PC-3 (cell line): ENCODE measurements around the gene ENG. TPM values are rescaled to one million over a fixed set of nuclear protein-coding genes. Genes with fewer than 3 reads are reported as not detected.
A peak's percentile ranks its signal among the peaks of the same experiment; 100 is the strongest.

Experiments
- ATAC-seq: fragments of 200-7000 bp; cut with Tn5 transposase; 2 replicates; pipeline ENCODE4 v1.9.1; 2020; ENCODE audit warnings: mild to moderate bottlenecking, moderate library complexity
- BruUV-seq: library from RNA; stranded (reverse); fragments of 400-500 nt; replicated peaks from 2 replicates; lab custom pipeline; 2021; lab: Mats Ljungman, UMichigan
- CTCF ChIA-PET: fragments of 300-600 bp; sonication (Branson Sonifier 250); formaldehyde crosslinking; loops from one replicate; lab custom pipeline; 2022; ENCODE audit warnings: antibody characterized with exemption; lab: Charles Lee
- POLR2A ChIA-PET: fragments of 300-600 bp; sonication (Branson Sonifier 250); formaldehyde crosslinking; loops from one replicate; lab custom pipeline; 2022; ENCODE audit warnings: antibody characterized with exemption; ENCODE audit not compliant: unreplicated experiment; lab: Charles Lee
- DNase-seq: peaks from one replicate; pipeline ENCODE4 v3.0.0-alpha.2; 2015
- H2AFZ ChIP-seq: fragments of 300-600 bp; sonication (generic); 2 replicates; pipeline ENCODE4 v1.6.0; 2016; ENCODE audit warnings: antibody characterized with exemption, low read length
- H3F3A ChIP-seq: fragments of 300-600 bp; sonication (generic); one replicate; pipeline ENCODE4 v1.6.0; 2017; ENCODE audit warnings: antibody characterized with exemption, low read length, control low read depth, mild to moderate bottlenecking; ENCODE audit not compliant: unreplicated experiment
- H3K27ac ChIP-seq: fragments of 300-600 bp; sonication (generic); 2 replicates; pipeline ENCODE4 v1.5.1; 2016; ENCODE audit warnings: mild to moderate bottlenecking, low read length
- H3K27me3 ChIP-seq: fragments of 300-600 bp; sonication (generic); 2 replicates; pipeline ENCODE4 v1.6.1; 2016; ENCODE audit warnings: low read length, mixed read lengths
- H3K36me3 ChIP-seq: fragments of 300-600 bp; sonication (generic); 2 replicates; pipeline ENCODE4 v1.6.1; 2016; ENCODE audit warnings: low read depth, mixed run types, low read length, mixed read lengths
- H3K4me1 ChIP-seq: fragments of 300-600 bp; sonication (generic); 2 replicates; pipeline ENCODE4 v1.5.1; 2016; ENCODE audit warnings: low read length; ENCODE audit not compliant: insufficient read depth
- H3K4me2 ChIP-seq: fragments of 300-600 bp; sonication (generic); 2 replicates; pipeline ENCODE4 v1.6.0; 2016; ENCODE audit warnings: low read length
- H3K4me3 ChIP-seq: fragments of 300-600 bp; sonication (generic); 2 replicates; pipeline ENCODE4 v1.5.1; 2016; ENCODE audit warnings: mild to moderate bottlenecking, low read length, mixed read lengths
- H3K79me2 ChIP-seq: fragments of 300-600 bp; sonication (generic); 2 replicates; pipeline ENCODE4 v1.6.1; 2017; ENCODE audit warnings: low read length, mixed read lengths
- H3K9ac ChIP-seq: fragments of 300-600 bp; sonication (generic); 2 replicates; pipeline ENCODE4 v1.6.0; 2016; ENCODE audit warnings: mild to moderate bottlenecking, low read length
- H3K9me2 ChIP-seq: fragments of 300-600 bp; sonication (generic); replicated peaks from 2 replicates; pipeline ENCODE4 v1.6.1; 2016; ENCODE audit warnings: mixed run types, low read length, mixed read lengths
- H3K9me3 ChIP-seq: fragments of 300-600 bp; sonication (generic); 2 replicates; pipeline ENCODE4 v1.6.1; 2016; ENCODE audit warnings: low read length, mixed read lengths
- H4K20me1 ChIP-seq: fragments of 300-600 bp; sonication (generic); 2 replicates; pipeline ENCODE4 v1.6.1; 2016; ENCODE audit warnings: low read length, mixed read lengths
- CTCF ChIP-seq: fragments of 300-600 bp; sonication (generic); conservative IDR thresholded peaks from 2 replicates; pipeline ENCODE4 v1.5.1; 2017; ENCODE audit warnings: antibody characterized with exemption, low read depth, mild to moderate bottlenecking, low read length
- EZH2 ChIP-seq: fragments of 300-600 bp; sonication (generic); IDR thresholded peaks from one replicate; pipeline ENCODE4 v1.6.1; 2017; ENCODE audit warnings: antibody characterized with exemption, mild to moderate bottlenecking, low read length; ENCODE audit not compliant: unreplicated experiment
- EZH2phosphoT487 ChIP-seq: fragments of 300-600 bp; sonication (generic); IDR thresholded peaks from 2 replicates; pipeline ENCODE4 v1.6.1; 2018; ENCODE audit warnings: mild to moderate bottlenecking, antibody characterized with exemption, low read length, borderline replicate concordance
- intact Hi-C: fragments of 100-400 bp; cut with micrococcal nuclease; formaldehyde crosslinking; loops from 2 replicates; pipeline ENCODE4 v1.9.0; 2023
- total RNA-seq: library from RNA; depleted of rRNA; stranded (reverse); fragments of >200 nt; gene quantifications from 2 replicates; pipeline ENCODE4 v1.2.3, GENCODE V29; 2014

Gene ENG
- total RNA-seq, 1 experiment from 2014 or later: 1.1 TPM

GRCh38 chr9:127771570-127772189, 82.8 kb downstream of the ENG start:
- H3F3A ChIP-seq: no peaks in the 10 kb centered on the region
- peaks cover 4% of the 10 kb centered on the region; the same call in 1 of the 2 replicates for H3K4me1 ChIP-seq
- TF ChIP-seq EZH2phosphoT487 (no peak), CTCF (no peak), EZH2 (no peak)
- no peaks in the 10 kb centered on the region for H3K79me2 ChIP-seq
- H3K9me2 ChIP-seq: no peaks in the 10 kb centered on the region
- H3K27me3 ChIP-seq: no peaks in the 10 kb centered on the region
- ATAC-seq (no peak), DNase-seq (no peak)
- BruUV-seq: no TSS peak
- H4K20me1 ChIP-seq: no peaks in the 10 kb centered on the region
- H2AFZ ChIP-seq: peak overlapping the region; percentile 82
- intact Hi-C loops: no loop called here
- H3K4me2 ChIP-seq: peak overlapping the region; percentile 91
- H3K36me3 ChIP-seq: no peaks in the 10 kb centered on the region
- POLR2A ChIA-PET: interaction anchor here (1.0 kb wide), 1 partner anchor 37 kb away, joined by 3 read pairs; the partner anchor contains the start of gene TOR2A
- no peak overlapping the region for H3K27ac ChIP-seq
- CTCF ChIA-PET: interaction anchor here (0.5 to 1.2 kb wide), 2 partner anchors 37 to 109 kb away, joined by 3 to 10 read pairs; partner anchors contain the start of gene TOR2A
- peak overlapping the region; percentile 70 for H3K4me3 ChIP-seq
- H3K9ac ChIP-seq: no peak overlapping the region
- no peaks in the 10 kb centered on the region for H3K9me3 ChIP-seq

- TF ChIP-seq EZH2phosphoT487: no peak
- no peak for TF ChIP-seq CTCF
- no peak for TF ChIP-seq EZH2
- ATAC-seq: peak; percentile 97
Measured at GRCh38 chr9:127770905-127771569, 83.4 kb downstream of the ENG start.

More at GRCh38 chr9:127770905-127771569, 83.4 kb downstream of the ENG start:
- BruUV-seq: no TSS peak
- Histone ChIP-seq H3K4me3 (peak overlapping the region; percentile 70), H3K9ac (no peak overlapping the region), H2AFZ (peak overlapping the region; percentile 76), H3K9me2 (no peaks in the 10 kb centered on the region), H3K79me2 (no peaks in the 10 kb centered on the region), H4K20me1 (no peaks in the 10 kb centered on the region), H3K27me3 (no peaks in the 10 kb centered on the region), H3K27ac (no peak overlapping the region), H3K36me3 (no peaks in the 10 kb centered on the region), H3K9me3 (no peaks in the 10 kb centered on the region), H3K4me1 (peaks cover 4% of the 10 kb centered on the region; the same call in 1 of the 2 replicates), H3F3A (no peaks in the 10 kb centered on the region), H3K4me2 (peak overlapping the region; percentile 91)
- ChIA-PET CTCF (interaction anchor here (0.5 to 1.2 kb wide), 3 partner anchors 36 to 108 kb away, joined by 3 to 10 read pairs (median 9); partner anchors contain the start of gene TOR2A), POLR2A (interaction anchor here (0.5 to 1.0 kb wide), 2 partner anchors 15 to 36 kb away, joined by 3 to 8 read pairs; partner anchors contain the start of genes CDK9 and TOR2A)
- intact Hi-C loops: no loop called here
- peak; percentile 92 for DNase-seq
